Thyroid gland (tissue), 4 donors: ENCODE measurements around the gene FBRSL1.

Experiments
- CTCF ChIP-seq, 6 experiments: fragments of 200-600 bp in 3 of 6; fragments of 450-650 bp in 3 of 6; sonication (generic) in 3 of 6; IDR thresholded peaks; one replicate each; pipeline ENCODE4 v1.5.1; 2016 to 2019; ENCODE audit warnings: antibody characterized with exemption in 6 of 6, mild to moderate bottlenecking in 2 of 6, inconsistent platforms in 1 of 6, moderate library complexity in 1 of 6
- POLR2A ChIP-seq, 2 donors: fragments of 450-650 bp; IDR thresholded peaks; one replicate each; pipeline ENCODE4 v1.6.1; 2017; ENCODE audit warnings: antibody characterized with exemption in 2 of 2, mild to moderate bottlenecking in 2 of 2, moderate library complexity in 1 of 2

GRCh38 chr12:132478845-132479244 lies 11.1 kb upstream of the FBRSL1 start:
- TF ChIP-seq CTCF (IDR thresholded peaks at IDR 0.05) (no peak), POLR2A (IDR thresholded peaks at IDR 0.05) (no peak)
